Hematopoietic multipotent progenitor cell treated with erythropoietin and hydrocortisone succinate and interleukin-3 and kit ligand, for 15 days (in vitro differentiated cells): Measurements from ENCODE around the gene ATP9B.
"Not testable (repeated sequence)": the region's sequence is repeated elsewhere in the genome, so short reads cannot be mapped to it uniquely, and the experiment has no call there.

ENCODE experiments used
- DNase-seq: peaks from one replicate; pipeline ENCODE4 v3.0.0-alpha.2; 2015; ENCODE audit warnings: low spot score

The ATP9B gene

DNA sequence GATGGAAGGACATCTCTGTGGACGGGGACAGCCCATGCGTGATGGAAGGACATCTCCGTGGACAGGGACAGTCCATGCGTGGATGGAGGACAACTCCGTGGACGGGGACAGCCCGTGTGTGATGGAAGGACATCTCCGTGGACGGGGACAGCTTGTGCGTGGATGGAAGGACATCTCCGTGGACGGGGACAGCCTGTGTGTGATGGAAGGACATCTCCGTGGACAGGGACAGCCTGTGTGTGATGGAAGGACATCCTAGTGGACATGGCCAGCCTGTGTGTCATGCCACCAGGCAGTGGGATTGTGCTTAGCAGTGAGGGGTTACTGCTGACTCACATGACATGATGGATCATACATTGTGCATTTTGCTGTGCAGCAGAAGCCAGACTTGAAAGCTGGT lies 296.5 kb downstream of the ATP9B start:
- DNase-seq = no peak

DNA sequence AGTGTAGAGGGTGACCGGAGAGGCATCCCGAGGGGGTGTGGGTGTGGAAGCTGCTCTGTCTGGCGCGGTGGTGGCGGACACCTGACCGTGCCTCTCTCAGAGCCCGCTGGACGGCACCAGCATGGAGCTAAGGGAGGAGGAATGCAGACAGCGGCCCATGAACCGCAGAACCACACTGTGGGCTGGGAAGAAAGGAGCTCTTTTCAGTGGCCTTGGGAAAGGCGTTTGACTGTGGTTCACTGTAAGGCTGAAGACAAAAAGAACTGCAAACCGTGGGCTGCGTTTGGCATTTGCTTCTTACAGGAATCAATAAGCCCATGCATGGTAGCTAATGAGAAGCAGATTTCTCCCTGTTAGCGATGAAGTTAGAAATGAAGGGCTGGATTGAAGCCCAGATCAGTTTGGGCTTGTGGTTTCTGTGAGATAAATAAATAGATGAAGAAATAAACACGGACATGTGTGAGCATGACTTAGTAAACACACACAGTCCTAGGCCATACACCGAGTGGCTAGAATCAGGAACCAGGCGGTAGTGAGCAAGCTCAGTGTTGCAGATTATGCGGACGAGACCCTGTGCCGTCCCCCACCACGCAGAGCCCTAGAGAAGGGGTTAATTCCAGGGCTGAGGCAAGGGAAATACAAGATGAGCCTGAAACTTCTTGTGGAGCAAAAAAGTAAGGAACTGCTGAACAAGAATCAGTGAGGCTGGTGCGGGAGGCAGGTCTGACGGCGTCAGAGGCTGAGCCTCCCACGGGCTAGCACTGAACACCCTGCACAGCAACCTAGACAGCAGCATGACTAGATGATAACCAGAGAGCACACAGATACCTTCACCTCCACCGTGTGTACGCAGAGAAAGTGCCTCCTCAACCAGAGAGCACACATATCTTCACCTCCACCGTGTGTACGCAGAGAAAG lies 297.2 kb downstream of the ATP9B start:
- DNase-seq = no peak

- DNase-seq = no peak
Measured at GRCh38 chr18:79367480-79367879, 298.3 kb downstream of the ATP9B start.

GRCh38 chr18:79367989-79368388 lies 298.8 kb downstream of the ATP9B start:
- DNase-seq = no peak

GRCh38 chr18:79368681-79369080 lies 299.5 kb downstream of the ATP9B start:
- DNase-seq = no peak

GRCh38 chr18:79371561-79372121 lies 302.4 kb downstream of the ATP9B start:
- DNase-seq = no peak

GRCh38 chr18:79372461-79372860 lies 303.3 kb downstream of the ATP9B start:
- DNase-seq = no peak

- DNase-seq = no peak
Measured at GRCh38 chr18:79372991-79373390, 303.8 kb downstream of the ATP9B start.

GRCh38 chr18:79373736-79374135 lies 304.5 kb downstream of the ATP9B start:
- DNase-seq = no peak

DNA sequence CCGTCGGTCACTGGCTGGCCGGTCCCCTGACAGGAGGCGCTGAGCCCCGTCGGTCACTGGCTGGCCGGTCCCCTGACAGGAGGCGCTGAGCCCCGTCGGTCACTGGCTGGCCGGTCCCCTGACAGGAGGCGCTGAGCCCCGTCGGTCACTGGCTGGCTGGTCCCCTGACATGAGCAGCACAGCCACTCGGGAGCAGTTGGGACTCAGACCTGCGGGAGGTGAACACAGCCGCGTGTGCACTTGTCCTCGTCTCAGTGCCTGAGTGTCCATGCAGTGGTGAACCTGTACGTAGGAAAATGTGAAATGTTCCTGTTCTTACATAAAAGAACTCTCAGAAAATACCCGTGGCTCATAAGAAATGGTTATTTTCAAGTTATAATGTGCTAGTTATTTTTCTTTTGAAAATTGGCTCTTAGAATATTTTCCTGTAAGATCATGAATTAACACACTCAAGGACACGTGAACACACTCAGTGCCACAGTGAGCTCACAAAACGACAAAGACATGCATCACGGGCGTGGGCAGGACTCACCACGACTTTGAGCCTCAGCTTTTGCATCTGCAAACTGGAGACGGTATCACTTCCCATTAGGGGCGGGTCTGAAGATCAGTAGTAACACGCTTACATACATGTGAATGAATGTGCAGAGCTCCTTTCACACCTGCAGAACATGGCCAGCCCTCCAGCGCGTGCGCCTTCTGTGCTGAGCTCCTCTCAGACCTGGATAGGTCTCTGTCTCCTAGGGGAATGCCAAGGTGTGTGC lies 305.4 kb downstream of the ATP9B start:
- DNase-seq = no peak

- no peak for DNase-seq
Measured at GRCh38 chr18:79375441-79376154, 306.4 kb downstream of the ATP9B start.

DNA sequence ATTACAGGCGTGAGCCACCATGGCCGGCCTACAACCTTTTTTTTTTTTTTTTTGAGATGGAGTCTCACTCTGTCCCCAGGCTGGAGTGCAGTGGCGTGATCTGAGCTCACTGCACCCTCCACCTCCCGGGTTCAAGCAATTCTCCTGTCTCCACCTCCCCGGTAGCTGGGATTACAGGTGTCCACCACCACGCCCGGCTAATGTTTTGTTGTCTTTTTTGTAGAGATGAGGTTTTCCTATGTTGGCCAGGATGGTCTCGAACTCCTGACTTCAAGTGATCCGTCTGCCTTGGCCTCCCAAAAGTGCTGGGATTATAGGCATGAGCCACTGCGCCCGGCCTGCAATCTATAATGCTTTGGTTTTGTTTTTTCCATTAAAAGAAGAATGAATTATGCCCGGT lies 307.5 kb downstream of the ATP9B start:
- not testable (repeated sequence) for DNase-seq

GRCh38 chr18:79377187-79377891 lies 308.1 kb downstream of the ATP9B start:
- DNase-seq = no peak

DNA sequence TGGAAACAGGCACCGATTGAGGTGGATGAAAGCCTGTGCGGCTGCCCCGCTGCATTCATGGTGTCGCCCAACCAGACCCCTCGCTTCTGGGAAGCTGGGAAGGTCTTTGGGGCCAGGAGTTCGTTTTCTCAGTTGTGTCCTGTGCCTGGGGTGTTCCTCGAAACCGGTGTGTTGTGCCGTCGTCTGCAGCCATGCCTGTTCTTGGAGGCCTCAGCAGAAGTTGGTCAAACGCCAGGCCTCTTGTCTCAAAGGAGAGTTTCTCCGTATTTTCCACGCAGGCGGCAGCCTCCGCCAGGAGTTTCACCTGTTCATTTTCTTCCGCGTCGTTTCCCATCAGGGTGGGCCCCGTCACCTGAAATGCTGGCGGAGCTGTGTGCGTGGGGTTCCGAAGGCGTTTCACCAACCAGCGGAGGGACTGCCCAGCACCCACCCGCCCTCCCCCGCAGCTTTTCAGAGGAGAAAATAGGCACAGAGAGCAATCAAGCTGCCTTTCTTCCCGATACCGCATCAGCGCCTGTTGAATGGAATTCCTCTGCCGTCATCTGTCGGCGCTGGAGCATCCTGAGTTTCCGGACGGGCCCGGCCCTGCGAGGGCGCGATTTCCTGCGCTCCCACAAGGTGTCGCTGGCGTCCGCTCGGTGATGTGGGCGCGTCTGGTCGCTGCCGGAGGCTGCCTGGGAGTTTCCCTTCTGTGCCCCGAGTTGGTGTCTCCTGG lies 309.5 kb downstream of the ATP9B start:
- peak; percentile 73 for DNase-seq

DNA sequence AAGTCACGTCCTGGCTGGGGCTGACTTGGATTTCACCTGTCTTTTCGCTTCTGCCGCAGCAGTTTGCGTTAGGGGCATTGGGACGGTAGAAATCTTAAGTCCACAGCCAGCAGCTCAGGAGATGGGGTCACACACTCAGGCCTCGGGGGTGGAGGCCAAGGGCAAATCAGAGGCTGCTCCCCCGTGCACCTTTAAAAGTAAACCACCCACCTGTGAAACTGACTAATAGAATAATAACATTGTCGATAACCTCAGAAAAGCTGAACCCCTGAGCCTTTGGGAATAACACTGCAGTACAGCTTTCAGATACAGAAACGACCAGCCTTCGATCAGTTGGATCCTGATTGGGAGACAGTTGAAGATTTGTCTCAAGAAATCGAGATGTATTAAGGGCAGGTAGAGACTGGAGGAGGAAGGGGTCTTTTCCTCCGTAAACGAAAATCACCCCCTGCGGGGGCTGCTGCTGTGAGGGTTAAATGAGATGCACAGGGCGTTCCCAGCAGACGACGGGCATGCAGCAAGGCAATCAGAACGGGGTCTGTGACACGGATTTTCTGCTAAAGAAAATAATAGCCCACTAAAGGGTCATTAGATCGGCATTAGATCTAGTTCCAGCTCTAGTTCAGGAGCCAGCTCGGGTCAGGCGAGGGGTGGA lies 310.2 kb downstream of the ATP9B start:
- DNase-seq = no peak

DNA sequence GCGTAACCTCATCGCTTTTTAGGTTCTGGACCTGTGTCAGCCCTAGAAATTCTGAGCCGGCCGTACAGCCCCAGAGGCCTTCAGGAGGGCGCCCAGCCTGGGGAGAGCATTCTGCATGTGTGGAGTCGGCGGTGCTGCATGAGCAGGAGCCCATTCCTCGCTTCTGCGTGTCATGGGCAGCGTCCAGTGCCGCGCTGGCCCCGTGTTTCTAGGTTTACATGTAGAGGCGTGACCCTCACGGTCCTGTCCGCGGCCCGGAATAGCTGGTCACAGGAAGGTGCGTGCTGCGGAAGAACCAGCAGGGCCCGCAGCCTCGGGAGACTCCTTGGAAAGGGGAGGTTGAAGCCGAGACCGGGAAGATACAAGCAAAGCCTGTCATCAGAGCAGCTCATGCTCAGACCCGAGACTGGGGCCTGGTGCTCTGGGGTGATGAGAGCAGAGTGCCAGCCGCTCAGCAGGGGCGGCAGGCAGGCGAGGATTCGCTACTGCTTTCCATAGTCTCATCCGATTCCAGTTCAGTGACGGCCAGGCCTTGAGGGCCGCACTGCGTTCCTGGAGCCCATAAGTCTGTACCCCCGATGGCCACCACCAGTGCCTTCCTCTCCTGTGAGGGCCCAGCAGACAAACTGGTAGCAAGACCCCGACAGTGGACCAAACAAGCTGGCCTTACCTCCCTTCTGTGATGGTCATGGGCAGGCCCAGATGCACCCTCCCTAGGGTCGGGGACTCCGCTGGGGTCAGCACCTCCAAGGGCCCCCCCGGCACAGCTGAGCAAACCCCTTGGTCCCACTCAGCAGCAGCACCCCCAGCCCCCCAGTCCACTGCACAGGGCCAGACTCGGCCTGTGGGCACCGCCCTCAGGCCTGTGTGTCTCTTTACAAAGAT lies 311.0 kb downstream of the ATP9B start:
- no peak for DNase-seq

DNA sequence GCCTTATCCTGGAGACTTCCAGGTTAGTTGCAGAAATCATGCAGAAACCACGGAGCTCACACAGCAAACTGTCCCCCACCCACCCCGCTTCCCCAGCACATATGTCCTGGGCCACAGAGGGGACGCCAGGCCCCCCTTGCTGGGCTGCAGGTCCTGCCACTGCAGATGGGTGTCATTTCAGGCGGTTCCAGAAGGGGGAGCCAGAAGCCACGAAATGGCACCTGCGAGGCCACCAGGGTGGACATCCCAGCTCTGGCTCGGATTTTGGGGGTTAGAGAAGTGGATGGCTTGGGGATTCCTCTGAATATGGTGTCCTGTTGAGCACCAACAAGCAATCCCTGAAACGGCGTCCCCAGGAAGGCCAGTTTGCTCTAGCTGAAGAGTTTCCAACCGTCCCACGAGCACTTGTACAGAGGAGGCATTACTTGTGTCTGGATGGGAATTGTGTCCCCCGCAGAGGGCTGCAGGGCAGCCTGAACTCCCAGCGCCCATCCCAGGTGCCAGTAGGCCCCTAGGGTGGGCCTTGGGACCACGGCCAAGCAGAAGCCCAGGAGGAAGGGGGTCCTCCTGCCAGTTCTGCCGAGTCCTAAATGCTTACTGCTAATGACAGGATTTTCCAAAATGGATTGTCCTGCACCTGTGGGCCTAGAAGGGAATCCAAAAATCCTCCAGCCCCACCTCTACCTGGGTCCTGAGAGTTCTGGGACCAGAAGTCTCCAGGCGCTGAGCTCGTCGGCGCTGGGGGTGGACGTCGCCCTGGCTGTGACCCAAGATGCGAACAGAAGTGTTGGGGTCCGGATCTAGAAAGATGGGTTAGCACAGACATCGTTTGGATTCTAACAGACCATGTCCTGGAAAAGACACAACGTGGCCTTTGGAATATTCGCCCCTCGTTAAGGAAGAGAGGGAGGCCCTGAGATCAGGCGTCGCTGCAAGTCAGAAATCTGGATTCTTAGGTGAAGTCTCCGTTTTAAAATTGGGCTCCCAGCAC lies 311.9 kb downstream of the ATP9B start:
- peak; percentile 70 for DNase-seq

DNA sequence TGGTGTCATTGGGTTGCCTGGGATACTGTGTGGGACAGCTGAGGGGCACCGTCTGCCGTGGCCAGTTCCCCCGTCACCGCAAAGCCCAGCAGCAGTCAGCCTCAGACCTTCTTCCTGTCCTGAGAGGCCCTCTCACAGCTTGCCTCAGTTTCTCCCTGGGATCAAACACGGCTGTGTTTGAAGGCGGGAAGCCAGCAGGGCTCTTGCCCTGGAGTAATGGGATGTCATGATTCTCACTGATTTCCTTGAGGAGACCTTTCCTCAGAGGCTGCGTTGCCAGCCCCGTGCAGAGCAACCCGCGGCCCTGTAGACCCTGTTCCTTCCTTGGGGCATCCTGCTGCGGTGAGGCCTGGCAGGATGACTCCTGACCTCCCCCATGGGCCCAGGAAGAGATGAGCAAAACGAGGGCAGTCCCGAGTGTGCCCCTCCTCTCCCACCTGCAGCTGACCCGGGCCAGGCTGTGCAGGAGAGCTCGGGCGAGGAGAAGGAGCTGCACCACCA lies 312.7 kb downstream of the ATP9B start:
- no peak for DNase-seq
